Measurements from ENCODE around the gene MAL.
A peak's percentile ranks its signal among the peaks of the same experiment; 100 is the strongest.

MAL gene

DNA sequence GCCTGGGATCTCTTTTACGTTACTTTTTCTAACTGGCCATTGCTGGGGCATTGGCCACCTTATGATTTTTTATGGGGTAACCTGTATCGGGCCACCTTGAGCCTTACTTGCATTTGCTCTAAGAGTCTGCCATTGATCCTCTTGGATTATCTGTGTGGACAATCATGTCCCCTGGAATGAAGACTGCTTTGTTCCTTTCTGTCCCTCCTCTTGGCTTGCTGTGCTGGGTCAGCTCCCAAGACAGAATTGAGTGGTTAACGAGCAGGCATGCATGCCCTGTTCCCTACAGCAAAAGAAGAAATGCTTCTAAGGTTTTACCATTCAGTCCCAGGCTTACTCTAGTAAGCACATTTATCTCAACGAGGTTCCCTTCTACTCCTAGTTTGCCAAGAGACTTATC lies 46.3 kb downstream of the MAL start:
- no peak overlapping the region for H3K27ac ChIP-seq
- TF ChIP-seq ZFX (IDR thresholded peaks at IDR 0.05; ENCODE audit: borderline replicate concordance): no peak
- TF ChIP-seq CTCF (IDR thresholded peaks at IDR 0.05): no peak

DNA sequence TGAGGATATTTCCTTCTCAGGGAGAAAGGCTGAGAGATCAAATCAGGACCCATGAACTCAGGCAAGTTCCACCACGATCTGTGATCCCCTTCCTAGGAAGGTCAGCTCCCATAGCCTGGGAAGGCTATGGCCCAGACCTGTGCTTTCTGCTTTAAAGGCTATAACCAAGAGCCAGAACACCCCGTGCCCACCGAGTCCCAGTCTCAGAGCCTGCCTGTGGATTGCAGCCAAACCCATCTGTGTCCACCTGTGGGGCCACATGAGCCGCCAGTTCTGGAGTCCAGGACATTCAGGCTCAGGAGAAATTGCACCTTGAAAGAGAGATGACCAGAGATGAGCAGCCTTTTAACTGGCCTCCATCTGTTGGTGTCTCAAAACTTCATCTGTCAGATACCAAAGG lies 46.9 kb downstream of the MAL start:
- no peak for TF ChIP-seq ZFX (IDR thresholded peaks at IDR 0.05; ENCODE audit: borderline replicate concordance)
- no peak for TF ChIP-seq CTCF (IDR thresholded peaks at IDR 0.05)
- H3K27ac ChIP-seq: no peak overlapping the region

- no peak for TF ChIP-seq ZFX (IDR thresholded peaks at IDR 0.05; ENCODE audit: borderline replicate concordance)
These were observed 48.6 kb downstream of the MAL start for GRCh38 chr2:95073856-95074662.

GRCh38 chr2:95074663-95075439 lies 49.3 kb downstream of the MAL start:
- no peak overlapping the region for H3K27ac ChIP-seq
- TF ChIP-seq CTCF (IDR thresholded peaks at IDR 0.05): no peak
- no peak for TF ChIP-seq ZFX (IDR thresholded peaks at IDR 0.05; ENCODE audit: borderline replicate concordance)

More at GRCh38 chr2:95073856-95074662, 48.6 kb downstream of the MAL start:
- no peak overlapping the region for H3K27ac ChIP-seq

DNA sequence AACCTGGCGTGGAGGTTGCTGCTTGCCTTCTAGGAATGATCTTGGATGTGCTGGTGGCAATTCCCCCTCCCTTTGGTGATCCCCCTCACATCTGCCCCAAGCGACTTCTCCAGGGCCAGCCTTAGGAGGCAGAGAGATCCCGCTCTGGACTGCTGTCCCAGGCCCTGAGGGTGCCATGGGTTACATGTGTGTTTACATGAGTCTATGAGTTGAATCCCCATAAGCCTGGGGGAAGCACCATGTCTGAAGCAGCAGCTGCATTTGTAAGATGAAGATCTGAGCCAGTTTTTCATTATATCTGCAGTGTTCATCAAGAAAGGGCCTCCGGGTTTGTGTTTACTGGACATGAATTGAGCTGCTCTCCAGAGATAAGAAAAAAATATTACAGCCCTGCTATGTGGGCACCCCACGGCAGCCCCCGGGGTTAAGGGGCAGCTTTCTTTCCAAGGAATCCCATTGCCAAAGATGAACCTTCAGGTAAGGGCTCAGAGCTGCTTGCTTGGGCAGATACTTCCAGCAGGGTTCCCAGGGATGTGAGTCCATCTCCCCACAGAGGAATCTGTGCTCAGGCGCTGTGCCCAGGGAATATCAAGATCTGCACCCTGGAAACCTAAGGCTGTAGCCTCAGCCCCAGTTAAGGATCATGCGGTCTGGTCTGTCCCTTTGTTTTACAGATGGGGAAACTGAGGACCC lies 50.1 kb downstream of the MAL start:
- no peak overlapping the region for H3K27ac ChIP-seq
- TF ChIP-seq ZFX (IDR thresholded peaks at IDR 0.05; ENCODE audit: borderline replicate concordance): no peak
- no peak for TF ChIP-seq CTCF (IDR thresholded peaks at IDR 0.05)

DNA sequence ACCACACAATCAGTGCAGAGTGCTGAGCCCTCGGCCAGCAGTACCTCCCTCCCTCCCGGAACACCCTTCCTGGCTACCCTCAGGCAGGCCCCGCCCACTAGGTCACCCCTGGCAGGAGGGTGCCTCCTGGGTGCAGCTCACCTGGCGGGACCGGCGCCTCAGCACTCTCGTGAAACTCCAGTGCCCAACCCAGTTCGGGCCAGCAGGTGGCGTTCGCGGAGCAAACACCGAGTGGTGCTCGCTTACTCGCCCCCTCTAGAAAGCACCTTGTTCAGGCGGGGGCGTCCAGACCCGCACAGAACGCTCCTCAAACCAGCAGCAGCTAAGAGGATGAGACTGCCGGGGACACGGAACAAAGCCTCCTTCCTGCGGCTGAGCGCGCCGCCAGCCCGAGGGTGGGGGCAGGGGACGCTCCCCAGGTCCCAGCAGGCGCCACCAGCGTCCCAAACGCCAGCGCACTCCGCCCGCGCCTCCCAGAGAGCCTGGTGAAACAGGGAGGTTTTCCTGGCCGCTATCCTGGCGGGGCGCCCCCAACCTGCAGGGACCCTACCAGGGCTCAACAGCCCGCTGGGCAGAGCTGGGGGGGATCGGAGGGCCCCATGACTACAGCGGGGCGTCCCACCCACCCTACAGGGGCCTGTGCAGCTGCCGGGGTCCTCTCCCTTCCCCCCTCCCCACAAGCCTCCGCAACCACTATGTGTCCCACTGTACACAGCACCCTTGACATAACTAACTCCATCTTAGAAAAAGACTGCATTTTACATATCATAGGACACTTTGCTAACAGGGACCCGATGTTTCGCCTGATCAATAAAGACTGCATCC lies 51.4 kb downstream of the MAL start:
- no peak overlapping the region for H3K27ac ChIP-seq

More for the DNA sequence above, 51.4 kb downstream of the MAL start:
- no peak for TF ChIP-seq ZFX (IDR thresholded peaks at IDR 0.05; ENCODE audit: borderline replicate concordance)
- TF ChIP-seq CTCF (IDR thresholded peaks at IDR 0.05): peak; percentile 93
